ENCODE data around the gene HLA-A. TPM values are rescaled to one million over a fixed set of nuclear protein-coding genes. Genes with fewer than 3 reads are reported as not detected.

The HLA-A gene
- total RNA-seq: 233 TPM

DNA sequence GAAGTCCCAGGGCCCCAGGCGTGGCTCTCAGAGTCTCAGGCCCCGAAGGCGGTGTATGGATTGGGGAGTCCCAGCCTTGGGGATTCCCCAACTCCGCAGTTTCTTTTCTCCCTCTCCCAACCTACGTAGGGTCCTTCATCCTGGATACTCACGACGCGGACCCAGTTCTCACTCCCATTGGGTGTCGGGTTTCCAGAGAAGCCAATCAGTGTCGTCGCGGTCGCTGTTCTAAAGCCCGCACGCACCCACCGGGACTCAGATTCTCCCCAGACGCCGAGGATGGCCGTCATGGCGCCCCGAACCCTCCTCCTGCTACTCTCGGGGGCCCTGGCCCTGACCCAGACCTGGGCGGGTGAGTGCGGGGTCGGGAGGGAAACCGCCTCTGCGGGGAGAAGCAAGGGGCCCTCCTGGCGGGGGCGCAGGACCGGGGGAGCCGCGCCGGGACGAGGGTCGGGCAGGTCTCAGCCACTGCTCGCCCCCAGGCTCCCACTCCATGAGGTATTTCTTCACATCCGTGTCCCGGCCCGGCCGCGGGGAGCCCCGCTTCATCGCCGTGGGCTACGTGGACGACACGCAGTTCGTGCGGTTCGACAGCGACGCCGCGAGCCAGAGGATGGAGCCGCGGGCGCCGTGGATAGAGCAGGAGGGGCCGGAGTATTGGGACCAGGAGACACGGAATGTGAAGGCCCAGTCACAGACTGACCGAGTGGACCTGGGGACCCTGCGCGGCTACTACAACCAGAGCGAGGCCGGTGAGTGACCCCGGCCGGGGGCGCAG is at the start of gene HLA-A:
Gene HLA-A (plus strand): TSS at position 258 of the 778 bp plus-strand sequence. CDS start 22 bp downstream, at position 280.

Small RNAs within 50 kb of the gene (small RNA-seq; reads per million reads assigned to genes)
- gene HLA-U (ENCODE audit: low replicate concordance): not detected

Other genes with a start within 250 kb of the HLA-A start
- 31.5 TPM for gene HLA-F, start 219.1 kb upstream of the HLA-A start, total RNA-seq
- gene HLA-G, start 114.7 kb upstream of the HLA-A start, total RNA-seq: not detected
- gene POLR1H, start 118.7 kb downstream of the HLA-A start, total RNA-seq: 36.4 TPM
- 17.8 TPM for gene PPP1R11, start 124.7 kb downstream of the HLA-A start, total RNA-seq
- not detected for gene RNF39, start 133.2 kb downstream of the HLA-A start, total RNA-seq
- not detected for gene TRIM31, start 170.6 kb downstream of the HLA-A start, total RNA-seq
- not detected for gene TRIM40, start 193.6 kb downstream of the HLA-A start, total RNA-seq
- 2.7 TPM for gene TRIM10, start 218.7 kb downstream of the HLA-A start, total RNA-seq
- gene TRIM15, start 221.0 kb downstream of the HLA-A start, total RNA-seq: 0.47 TPM